Muscle layer of colon (tissue), 2 donors: ENCODE measurements around the gene PUS1.

Source experiments
- H3K27ac ChIP-seq: one replicate; pipeline ENCODE4 v1.7.0; 2013; ENCODE audit warnings: low read depth, mild to moderate bottlenecking, low read length, moderate library complexity
- H3K27me3 ChIP-seq, 2 donors: one replicate each; pipeline ENCODE4 v1.7.0; 2013; ENCODE audit warnings: low read length in 2 of 2, mild to moderate bottlenecking in 2 of 2; ENCODE audit not compliant: insufficient read depth in 2 of 2, control insufficient read depth in 1 of 2
- H3K36me3 ChIP-seq: one replicate; pipeline ENCODE4 v1.7.0; 2013; ENCODE audit warnings: mild to moderate bottlenecking, low read length; ENCODE audit not compliant: insufficient read depth
- H3K4me1 ChIP-seq: one replicate; pipeline ENCODE4 v1.7.0; 2013; ENCODE audit warnings: mild to moderate bottlenecking, low read length; ENCODE audit not compliant: insufficient read depth
- H3K4me3 ChIP-seq, 2 donors: one replicate each; pipeline ENCODE4 v1.7.0; 2013; ENCODE audit warnings: low read length in 2 of 2, low read depth in 1 of 2, mild to moderate bottlenecking in 1 of 2, moderate library complexity in 1 of 2
- H3K9ac ChIP-seq: one replicate; pipeline ENCODE4 v1.7.0; 2013; ENCODE audit warnings: low read length
- H3K9me3 ChIP-seq: one replicate; pipeline ENCODE4 v1.7.0; 2013; ENCODE audit warnings: mild to moderate bottlenecking, low read length
- donor health status: abdominal sarcoma.
- donor health status: Adenocarcinoma of cecum.

PUS1 gene

DNA sequence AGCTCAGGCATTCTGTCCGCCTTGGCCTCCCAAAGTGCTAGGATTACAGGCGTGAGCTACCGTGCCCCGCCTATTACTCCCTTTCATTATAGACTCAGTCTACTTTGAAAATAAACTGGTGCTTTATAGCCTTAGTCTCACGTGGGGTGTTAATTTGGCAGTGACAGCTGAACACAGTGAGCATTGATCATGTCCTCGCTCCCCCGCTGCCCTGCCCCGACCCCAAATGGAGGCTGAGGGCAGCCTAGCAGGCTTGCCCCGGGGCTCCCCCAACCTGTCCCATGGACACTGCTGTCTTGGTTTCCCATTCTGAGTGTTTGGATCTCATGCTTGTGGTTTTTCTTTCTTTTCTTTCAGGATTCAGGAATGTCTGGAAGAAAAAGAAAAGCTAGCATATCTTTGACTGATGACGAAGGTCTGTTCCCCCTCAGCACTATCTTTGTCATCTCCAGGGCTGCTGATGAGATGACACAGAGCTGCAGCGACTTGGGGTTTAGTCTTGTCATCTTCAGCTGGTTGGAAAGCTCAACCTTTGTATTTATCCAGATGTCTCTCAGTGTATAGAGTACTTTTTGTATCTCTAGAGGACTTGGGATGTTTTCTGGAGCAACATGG is 62.8 kb downstream of the PUS1 start:
- Histone ChIP-seq H3K36me3 (peaks cover 78% of the 10 kb centered on the region), H3K9me3 (no peaks in the 10 kb centered on the region), H3K27ac (no peak overlapping the region)

DNA sequence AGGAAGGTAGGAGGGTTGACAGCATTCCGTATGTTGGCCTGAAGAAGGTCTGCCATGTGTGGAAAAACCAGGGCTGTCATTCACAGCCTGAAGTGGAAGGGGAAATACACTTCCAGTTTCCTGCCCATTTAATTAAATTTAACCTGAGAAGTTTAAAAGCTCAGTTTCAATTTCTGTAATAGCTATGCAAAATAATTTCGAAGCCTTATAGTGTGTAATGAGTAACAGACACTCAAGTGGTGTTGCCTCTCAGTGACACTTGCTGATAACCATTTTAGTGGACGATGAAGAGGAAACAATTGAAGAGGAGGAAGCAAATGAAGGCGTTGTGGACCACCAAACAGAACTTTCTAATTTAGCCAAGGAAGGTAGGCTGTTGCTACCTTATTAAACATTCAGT is 65.5 kb downstream of the PUS1 start:
- H3K27ac ChIP-seq = no peak overlapping the region
- H3K9me3 ChIP-seq = no peaks in the 10 kb centered on the region
- no peaks in the 10 kb centered on the region for H3K4me1 ChIP-seq
- H3K9ac ChIP-seq = no peak overlapping the region
- peaks cover 53% of the 10 kb centered on the region for H3K36me3 ChIP-seq
- no peaks in the 10 kb centered on the region for H3K27me3 ChIP-seq
- H3K4me3 ChIP-seq = no peak overlapping the region

More for the DNA sequence above, 62.8 kb downstream of the PUS1 start:
- Histone ChIP-seq H3K9ac (no peak overlapping the region), H3K4me1 (no peaks in the 10 kb centered on the region), H3K4me3 (no peak overlapping the region), H3K27me3 (no peaks in the 10 kb centered on the region)
